ENCODE results near the gene BACH1. TPM values are rescaled to one million over a fixed set of nuclear protein-coding genes. Genes with fewer than 3 reads are reported as not detected.
"Not testable (repeated sequence)": the region's sequence is repeated elsewhere in the genome, so short reads cannot be mapped to it uniquely, and the experiment has no call there.

BACH1 gene
- total RNA-seq, 1 donor from 2014 or later, result 49.4 TPM

DNA sequence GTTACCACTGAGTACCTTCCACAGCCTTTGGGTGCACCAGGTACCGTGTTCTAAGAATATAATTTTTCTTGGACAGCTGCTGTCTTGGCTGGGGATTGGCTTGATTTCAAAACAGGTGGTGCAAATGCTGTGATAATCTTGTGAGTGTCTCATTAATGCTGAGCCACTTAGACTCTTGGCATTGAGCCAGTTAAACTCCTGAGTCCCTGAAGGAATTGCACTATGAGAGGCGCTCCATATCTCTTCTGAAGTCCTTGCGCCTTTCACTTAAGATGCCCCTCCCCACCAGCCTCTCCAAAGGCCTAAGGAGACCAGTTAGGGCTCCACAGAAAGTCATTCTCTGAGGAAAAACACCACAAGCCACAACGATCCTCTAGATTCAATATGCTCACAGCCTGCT, 51.0 kb downstream of the BACH1 start:
- Mint-ChIP-seq H3K4me1 (ENCODE audit: unreplicated experiment) (peaks cover 3% of the 10 kb centered on the region), H3K4me3 (ENCODE audit: unreplicated experiment) (no peak overlapping the region), H3K9me3 (ENCODE audit: unreplicated experiment) (peaks cover 13% of the 10 kb centered on the region), H3K27ac (ENCODE audit: unreplicated experiment) (no peak overlapping the region), H3K27me3 (ENCODE audit: unreplicated experiment) (peaks cover 3% of the 10 kb centered on the region), H3K36me3 (ENCODE audit: low read depth, unreplicated experiment) (peaks cover 18% of the 10 kb centered on the region)
- TF ChIP-seq, protein P1, sequence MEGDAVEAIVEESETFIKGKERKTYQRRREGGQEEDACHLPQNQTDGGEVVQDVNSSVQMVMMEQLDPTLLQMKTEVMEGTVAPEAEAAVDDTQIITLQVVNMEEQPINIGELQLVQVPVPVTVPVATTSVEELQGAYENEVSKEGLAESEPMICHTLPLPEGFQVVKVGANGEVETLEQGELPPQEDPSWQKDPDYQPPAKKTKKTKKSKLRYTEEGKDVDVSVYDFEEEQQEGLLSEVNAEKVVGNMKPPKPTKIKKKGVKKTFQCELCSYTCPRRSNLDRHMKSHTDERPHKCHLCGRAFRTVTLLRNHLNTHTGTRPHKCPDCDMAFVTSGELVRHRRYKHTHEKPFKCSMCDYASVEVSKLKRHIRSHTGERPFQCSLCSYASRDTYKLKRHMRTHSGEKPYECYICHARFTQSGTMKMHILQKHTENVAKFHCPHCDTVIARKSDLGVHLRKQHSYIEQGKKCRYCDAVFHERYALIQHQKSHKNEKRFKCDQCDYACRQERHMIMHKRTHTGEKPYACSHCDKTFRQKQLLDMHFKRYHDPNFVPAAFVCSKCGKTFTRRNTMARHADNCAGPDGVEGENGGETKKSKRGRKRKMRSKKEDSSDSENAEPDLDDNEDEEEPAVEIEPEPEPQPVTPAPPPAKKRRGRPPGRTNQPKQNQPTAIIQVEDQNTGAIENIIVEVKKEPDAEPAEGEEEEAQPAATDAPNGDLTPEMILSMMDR (IDR thresholded peaks at IDR 0.05; ENCODE audit: unreplicated experiment), result no peak
- no peak for DNase-seq (ENCODE audit: low spot score)

DNA sequence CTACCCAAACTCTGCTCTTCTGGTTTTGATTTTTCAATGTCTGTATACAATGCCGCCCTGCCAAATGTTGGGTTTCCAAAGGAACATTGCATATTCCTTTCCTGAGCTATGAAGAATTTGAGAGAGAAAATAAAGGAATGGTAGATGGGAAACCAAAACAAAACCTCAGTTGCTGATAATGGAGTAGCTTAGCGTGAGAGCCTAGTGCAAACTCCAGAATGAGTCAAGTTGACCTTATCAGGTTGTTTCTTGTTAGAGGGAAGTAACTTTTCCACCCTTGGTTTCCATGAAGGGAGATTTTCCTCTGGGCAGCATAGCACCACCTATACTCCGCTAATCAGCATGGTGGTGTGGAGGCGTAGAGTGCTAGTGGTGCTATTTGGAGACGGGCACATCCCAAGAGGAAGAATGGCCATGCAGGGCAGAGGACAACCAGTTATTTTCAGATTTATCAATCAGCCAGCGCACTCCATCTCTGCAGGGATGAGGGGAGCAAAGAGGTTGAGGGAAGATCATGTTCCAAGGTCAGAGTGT, 51.6 kb downstream of the BACH1 start:
- TF ChIP-seq, protein P1 (IDR thresholded peaks at IDR 0.05; ENCODE audit: unreplicated experiment), result no peak

DNA sequence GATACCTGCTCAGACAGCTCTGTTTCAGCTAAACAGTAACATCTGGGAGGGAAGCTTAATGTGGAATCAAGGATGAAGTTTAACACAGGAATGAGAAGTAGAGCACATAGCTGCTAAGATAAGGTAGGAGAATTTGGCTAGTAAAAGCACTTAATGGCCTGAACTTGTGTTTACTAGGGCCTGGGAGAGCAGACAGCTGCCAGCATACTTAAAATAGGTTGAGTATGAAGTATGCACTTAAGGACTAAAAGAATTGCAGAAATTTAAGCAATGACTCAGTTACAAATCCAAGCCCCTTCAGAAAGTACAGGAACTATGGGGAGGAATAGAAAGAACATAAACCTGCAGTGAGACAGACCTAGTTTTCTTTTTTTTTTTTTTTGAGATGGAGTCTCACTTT, 53.0 kb downstream of the BACH1 start:
- H3K27ac Mint-ChIP-seq (ENCODE audit: unreplicated experiment), result no peak overlapping the region

More for the DNA sequence above, 51.6 kb downstream of the BACH1 start:
- Mint-ChIP-seq H3K4me1 (ENCODE audit: unreplicated experiment) (peaks cover 3% of the 10 kb centered on the region), H3K36me3 (ENCODE audit: low read depth, unreplicated experiment) (peaks cover 20% of the 10 kb centered on the region), H3K27me3 (ENCODE audit: unreplicated experiment) (peaks cover 3% of the 10 kb centered on the region), H3K9me3 (ENCODE audit: unreplicated experiment) (peaks cover 15% of the 10 kb centered on the region), H3K27ac (ENCODE audit: unreplicated experiment) (no peak overlapping the region), H3K4me3 (ENCODE audit: unreplicated experiment) (no peak overlapping the region)
- no peak for DNase-seq (ENCODE audit: low spot score)

DNA sequence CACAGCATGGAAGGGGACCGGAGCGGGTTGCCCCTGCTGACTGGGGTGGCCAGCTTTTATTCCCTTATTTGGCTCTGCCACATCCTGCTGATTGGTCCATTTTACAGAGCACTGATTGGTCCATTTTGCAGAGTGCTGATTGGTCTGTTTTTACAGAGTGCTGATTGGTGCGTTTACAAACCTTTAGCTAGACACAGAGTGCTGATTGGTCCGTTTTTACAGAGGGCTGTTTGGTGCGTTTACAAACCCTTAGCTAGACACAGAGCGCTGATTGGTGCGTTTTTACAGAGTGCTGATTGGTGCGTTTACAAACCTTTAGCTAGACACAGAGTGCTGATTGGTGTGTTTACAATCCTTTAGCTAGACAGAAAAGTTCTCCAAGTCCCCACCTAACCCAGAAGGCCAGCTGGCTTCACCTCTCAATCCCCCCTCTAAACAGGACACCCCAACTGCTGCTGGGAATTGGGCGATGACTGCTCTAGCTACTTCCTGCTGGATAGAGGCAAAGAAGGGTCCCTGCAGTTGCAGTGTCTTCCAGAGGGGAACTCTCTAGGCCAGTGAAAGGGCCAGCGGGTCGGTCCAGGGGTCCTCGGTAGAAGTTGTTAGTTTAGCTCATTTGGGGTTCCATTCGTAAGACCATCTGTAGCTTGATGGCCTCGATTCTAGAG, 56.5 kb downstream of the BACH1 start:
- DNase-seq (ENCODE audit: low spot score), result not testable (repeated sequence)

More for the DNA sequence above, 53.0 kb downstream of the BACH1 start:
- Mint-ChIP-seq H3K36me3 (ENCODE audit: low read depth, unreplicated experiment) (peaks cover 20% of the 10 kb centered on the region), H3K4me3 (ENCODE audit: unreplicated experiment) (no peak overlapping the region), H3K4me1 (ENCODE audit: unreplicated experiment) (peaks cover 3% of the 10 kb centered on the region), H3K9me3 (ENCODE audit: unreplicated experiment) (peaks cover 15% of the 10 kb centered on the region), H3K27me3 (ENCODE audit: unreplicated experiment) (peaks cover 5% of the 10 kb centered on the region)
- DNase-seq (ENCODE audit: low spot score), result no peak
- TF ChIP-seq, protein P1 (IDR thresholded peaks at IDR 0.05; ENCODE audit: unreplicated experiment), result no peak

DNA sequence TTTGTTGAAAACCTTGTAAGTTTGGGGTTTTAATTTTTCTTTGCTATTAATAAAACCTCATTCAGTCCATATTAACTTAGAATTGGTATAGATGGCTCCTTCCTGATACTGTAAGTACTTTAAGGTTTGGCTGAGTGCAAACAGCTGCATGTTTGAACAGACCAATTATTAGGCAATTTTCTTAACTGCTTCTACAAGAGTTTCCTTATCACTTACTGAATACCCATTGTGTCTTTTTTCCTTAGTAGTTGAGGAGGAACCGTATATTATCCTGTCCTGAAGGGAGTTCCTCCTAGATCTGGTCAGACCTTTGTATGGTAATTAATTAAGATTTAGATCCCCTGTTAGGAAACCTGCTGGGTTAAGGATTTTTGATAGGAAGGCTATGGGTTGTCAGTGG, 57.6 kb downstream of the BACH1 start:
- DNase-seq (ENCODE audit: low spot score); H3K4me3 Mint-ChIP-seq (ENCODE audit: unreplicated experiment); H3K27ac Mint-ChIP-seq (ENCODE audit: unreplicated experiment); H3K27me3 Mint-ChIP-seq (ENCODE audit: unreplicated experiment): not testable (repeated sequence)
- peaks cover 20% of the 10 kb centered on the region for H3K36me3 Mint-ChIP-seq (ENCODE audit: low read depth, unreplicated experiment)
- peaks cover 18% of the 10 kb centered on the region for H3K4me1 Mint-ChIP-seq (ENCODE audit: unreplicated experiment)
- peaks cover 15% of the 10 kb centered on the region for H3K9me3 Mint-ChIP-seq (ENCODE audit: unreplicated experiment)

More for the DNA sequence above, 56.5 kb downstream of the BACH1 start:
- not testable (repeated sequence) for H3K4me3 Mint-ChIP-seq (ENCODE audit: unreplicated experiment); H3K27ac Mint-ChIP-seq (ENCODE audit: unreplicated experiment); H3K27me3 Mint-ChIP-seq (ENCODE audit: unreplicated experiment)
- peaks cover 15% of the 10 kb centered on the region for H3K9me3 Mint-ChIP-seq (ENCODE audit: unreplicated experiment)
- H3K36me3 Mint-ChIP-seq (ENCODE audit: low read depth, unreplicated experiment), result peaks cover 20% of the 10 kb centered on the region
- peaks cover 13% of the 10 kb centered on the region for H3K4me1 Mint-ChIP-seq (ENCODE audit: unreplicated experiment)

DNA sequence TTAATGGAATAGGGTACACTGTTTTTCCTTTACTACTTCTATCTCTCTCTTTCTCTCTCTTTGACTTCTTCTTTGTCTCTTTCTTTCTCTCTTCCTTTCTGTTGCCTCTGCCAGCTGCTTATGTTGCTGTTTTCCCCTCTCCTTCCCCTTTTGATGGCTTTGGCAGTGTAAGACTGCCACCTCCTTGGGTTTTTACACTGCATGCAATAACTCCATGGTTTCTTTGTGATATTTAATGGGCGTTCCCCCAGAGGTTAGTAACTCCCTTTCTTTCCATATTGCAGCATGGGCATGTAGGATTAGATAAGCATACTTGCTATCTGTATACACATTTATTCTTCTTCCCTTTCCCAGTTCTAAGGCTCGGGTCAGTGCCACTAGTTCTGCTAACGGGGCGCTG, 58.1 kb downstream of the BACH1 start:
- peaks cover 20% of the 10 kb centered on the region for H3K36me3 Mint-ChIP-seq (ENCODE audit: low read depth, unreplicated experiment)

More for the DNA sequence above, 58.1 kb downstream of the BACH1 start:
- H3K27ac Mint-ChIP-seq (ENCODE audit: unreplicated experiment); H3K27me3 Mint-ChIP-seq (ENCODE audit: unreplicated experiment); H3K4me3 Mint-ChIP-seq (ENCODE audit: unreplicated experiment); DNase-seq (ENCODE audit: low spot score): not testable (repeated sequence)
- peaks cover 15% of the 10 kb centered on the region for H3K9me3 Mint-ChIP-seq (ENCODE audit: unreplicated experiment)
- peaks cover 18% of the 10 kb centered on the region for H3K4me1 Mint-ChIP-seq (ENCODE audit: unreplicated experiment)
